Keratinocyte (primary cell): Measurements from ENCODE around the gene CARD6. TPM values are rescaled to one million over a fixed set of nuclear protein-coding genes. Genes with fewer than 3 reads are reported as not detected.
"Not testable (repeated sequence)": the region's sequence is repeated elsewhere in the genome, so short reads cannot be mapped to it uniquely, and the experiment has no call there.

Source experiments
- DNase-seq: peaks from one replicate; pipeline ENCODE4 v3.0.0-alpha.2; 2011; ENCODE audit warnings: low read depth, missing footprints, low spot score
- FAIRE-seq: peaks from 2 replicates; lab custom pipeline; 2011; peaks lifted over from hg19 to GRCh38; lab: Jason Lieb, UNC
- H2AFZ ChIP-seq: 2 replicates; pipeline ENCODE4 v1.6.0; 2012; ENCODE audit warnings: low read length, control low read depth, inconsistent platforms; ENCODE audit not compliant: control insufficient read depth
- H3K27ac ChIP-seq: 2 replicates; pipeline ENCODE4 v1.5.1; 2011; ENCODE audit warnings: low read length; ENCODE audit not compliant: control insufficient read depth, insufficient read depth
- H3K27me3 ChIP-seq: 3 replicates; pipeline ENCODE4 v1.6.0; 2011; ENCODE audit warnings: low read length; ENCODE audit not compliant: control insufficient read depth, insufficient read depth; ENCODE audit errors: extremely low read depth
- H3K36me3 ChIP-seq, 2 experiments: 2 replicates in 1 of 2; 3 replicates in 1 of 2; pipeline ENCODE4 v1.5.1; 2011; ENCODE audit warnings: low read length in 2 of 2, mild to moderate bottlenecking in 1 of 2; ENCODE audit not compliant: control insufficient read depth in 2 of 2, insufficient read depth in 2 of 2; ENCODE audit errors: extremely low read depth in 1 of 2
- H3K4me1 ChIP-seq: 3 replicates; pipeline ENCODE4 v1.5.1; 2011; ENCODE audit warnings: low read length; ENCODE audit not compliant: control insufficient read depth, insufficient read depth; ENCODE audit errors: extremely low read depth
- H3K4me2 ChIP-seq: 3 replicates; pipeline ENCODE4 v1.6.0; 2011; ENCODE audit warnings: low read depth, low read length; ENCODE audit not compliant: control insufficient read depth, insufficient read depth; ENCODE audit errors: extremely low read depth
- H3K4me3 ChIP-seq, 3 experiments: fragments of 200-600 bp in 1 of 3; sonication (generic) in 1 of 3; 2 replicates in 2 of 3; 3 replicates in 1 of 3; pipeline ENCODE4 v1.5.1; 2011 to 2016; ENCODE audit warnings: low read length in 3 of 3, mild to moderate bottlenecking in 3 of 3, control low read depth in 2 of 3, inconsistent platforms in 1 of 3, low read depth in 1 of 3, mixed read lengths in 1 of 3, mixed run types in 1 of 3, moderate library complexity in 1 of 3; ENCODE audit not compliant: control insufficient read depth in 2 of 3, insufficient read depth in 2 of 3; ENCODE audit errors: extremely low read depth in 1 of 3
- H3K79me2 ChIP-seq: 2 replicates; pipeline ENCODE4 v1.6.0; 2012; ENCODE audit warnings: low read length; ENCODE audit not compliant: control insufficient read depth, insufficient read depth
- H3K9ac ChIP-seq: 3 replicates; pipeline ENCODE4 v1.6.0; 2011; ENCODE audit warnings: low read length; ENCODE audit not compliant: control insufficient read depth, insufficient read depth; ENCODE audit errors: extremely low read depth
- H3K9me1 ChIP-seq: 3 replicates; pipeline ENCODE4 v1.6.0; 2011; ENCODE audit warnings: low read length; ENCODE audit not compliant: control insufficient read depth, insufficient read depth; ENCODE audit errors: extremely low read depth
- H3K9me3 ChIP-seq: 2 replicates; pipeline ENCODE4 v1.5.1; 2012; ENCODE audit warnings: low read depth, low read length; ENCODE audit not compliant: control insufficient read depth
- H4K20me1 ChIP-seq: 3 replicates; pipeline ENCODE4 v1.6.0; 2011; ENCODE audit warnings: low read length; ENCODE audit not compliant: control insufficient read depth, insufficient read depth; ENCODE audit errors: extremely low read depth
- CTCF ChIP-seq, 3 experiments: IDR thresholded peaks in 1 of 3; conservative IDR thresholded peaks in 1 of 3; optimal IDR thresholded peaks in 1 of 3; 2 replicates in 2 of 3; 3 replicates in 1 of 3; pipeline versions ENCODE3 to v1.5.1; 2011; ENCODE audit warnings: low read length in 3 of 3, mild to moderate bottlenecking in 3 of 3, moderate library complexity in 2 of 3, control low read depth in 1 of 3, inconsistent platforms in 1 of 3; ENCODE audit not compliant: insufficient read depth in 2 of 3; ENCODE audit errors: extremely low read depth in 1 of 3
- EZH2 ChIP-seq: IDR thresholded peaks from one replicate; pipeline ENCODE4 v1.6.1; 2012; ENCODE audit warnings: inconsistent platforms, mild to moderate bottlenecking, low read length, moderate library complexity
- dilution Hi-C: fragments of 300-500 bp; cut with MboI; formaldehyde crosslinking; loops from one replicate; pipeline ENCODE4 v1.7.0; 2020; ENCODE audit warnings: low sequenced_read_pairs; ENCODE audit not compliant: extremely low pct_ligation_motif_present
- polyA plus RNA-seq, 5 experiments: library from polyadenylated mRNA; depleted of rRNA in 3 of 5; stranded (reverse) in 3 of 5; stranded (forward) in 1 of 5; unstranded in 1 of 5; fragments of >200 nt; gene quantifications; 1 replicate in 1 of 5; 2 replicates in 3 of 5; 3 replicates in 1 of 5; pipeline versions ENCODE4 v1.2.1 to v1.2.3, GENCODE V29; 2011 to 2012; ENCODE audit warnings: missing spikeins in 2 of 5, low read depth in 1 of 5, low replicate concordance in 1 of 5

The CARD6 gene
- polyA plus RNA-seq, 1 donor (not counting 4 experiments of a cell fraction or from before 2014, with no cell fraction given), result 4.4 TPM

DNA sequence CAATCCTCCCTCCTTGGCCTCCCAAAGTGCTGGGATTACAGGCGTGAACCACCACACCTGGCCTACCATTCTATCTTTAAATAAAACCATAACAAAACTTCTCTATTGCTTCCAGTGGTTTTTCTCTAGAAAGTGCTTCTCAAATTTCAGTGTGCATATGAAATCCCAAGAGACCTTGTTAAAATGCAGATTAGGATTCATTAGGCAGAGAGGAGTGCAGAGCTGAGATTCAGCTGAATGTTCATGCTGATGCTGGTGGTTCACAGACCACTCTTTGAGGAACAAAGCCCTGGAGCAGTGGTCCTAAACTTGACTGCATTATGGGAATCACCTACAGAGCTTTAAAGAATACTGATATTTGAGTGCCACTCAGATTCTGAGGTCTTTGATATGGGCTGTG is 28.2 kb downstream of the CARD6 start:
- Histone ChIP-seq H3K4me3 (no peak overlapping the region), H3K4me1 (no peaks in the 10 kb centered on the region), H3K9ac (no peak overlapping the region), H4K20me1 (no peaks in the 10 kb centered on the region), H3K4me2 (no peak overlapping the region), H3K79me2 (no peaks in the 10 kb centered on the region), H3K9me3 (no peaks in the 10 kb centered on the region), H3K27me3 (no peaks in the 10 kb centered on the region), H3K9me1 (no peaks in the 10 kb centered on the region), H2AFZ (no peak overlapping the region), H3K36me3 (no peaks in the 10 kb centered on the region), H3K27ac (no peak overlapping the region)
- dilution Hi-C loops, result no loop called here
- no peak for DNase-seq
- TF ChIP-seq EZH2 (no peak), CTCF (optimal IDR thresholded peaks at IDR 0.05 in 1 of 3, IDR thresholded peaks at IDR 0.05 in 1 of 3, conservative IDR thresholded peaks at IDR 0.05 in 1 of 3; ENCODE audit: extremely low read depth in 1 of 3, insufficient read depth in 2 of 3, low read length in 3 of 3) (no peak)
- no peak for FAIRE-seq

DNA sequence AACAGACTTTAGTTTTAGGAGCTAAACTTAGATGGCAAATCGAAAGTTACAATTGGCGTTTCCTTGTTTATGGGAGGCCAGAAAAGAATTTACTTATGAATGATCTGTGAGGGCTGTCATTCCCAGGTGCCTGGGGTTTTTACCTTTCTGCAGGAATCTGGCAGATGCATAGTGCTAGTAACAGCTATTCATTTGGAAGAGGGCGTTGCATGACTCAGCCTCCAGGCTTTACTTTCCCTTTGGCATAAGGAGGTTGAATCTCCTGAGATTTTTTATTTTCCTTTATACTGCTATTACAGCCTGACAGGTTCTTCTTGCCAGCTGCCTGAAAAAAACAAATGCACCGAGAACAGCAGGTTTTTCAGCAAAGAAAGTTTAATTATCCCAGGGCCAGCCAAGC is 30.0 kb downstream of the CARD6 start:
- no peaks in the 10 kb centered on the region for H4K20me1 ChIP-seq
- DNase-seq (no peak), FAIRE-seq (no peak)
- H3K27me3 ChIP-seq, result no peaks in the 10 kb centered on the region
- TF ChIP-seq EZH2 (no peak), CTCF (optimal IDR thresholded peaks at IDR 0.05 in 1 of 3, IDR thresholded peaks at IDR 0.05 in 1 of 3, conservative IDR thresholded peaks at IDR 0.05 in 1 of 3; ENCODE audit: extremely low read depth in 1 of 3, insufficient read depth in 2 of 3, low read length in 3 of 3) (no peak)
- H3K9me1 ChIP-seq, result no peaks in the 10 kb centered on the region
- H3K4me1 ChIP-seq, result no peaks in the 10 kb centered on the region
- no peaks in the 10 kb centered on the region for H3K36me3 ChIP-seq
- no peaks in the 10 kb centered on the region for H3K9me3 ChIP-seq
- H3K9ac ChIP-seq, result no peak overlapping the region
- no peak overlapping the region for H3K27ac ChIP-seq
- H3K79me2 ChIP-seq, result no peaks in the 10 kb centered on the region
- H2AFZ ChIP-seq, result no peak overlapping the region
- peak overlapping the region in 1 of 3 experiments; percentile 30 for H3K4me3 ChIP-seq
- H3K4me2 ChIP-seq, result peak overlapping the region; percentile 57
- dilution Hi-C loops, result no loop called here

DNA sequence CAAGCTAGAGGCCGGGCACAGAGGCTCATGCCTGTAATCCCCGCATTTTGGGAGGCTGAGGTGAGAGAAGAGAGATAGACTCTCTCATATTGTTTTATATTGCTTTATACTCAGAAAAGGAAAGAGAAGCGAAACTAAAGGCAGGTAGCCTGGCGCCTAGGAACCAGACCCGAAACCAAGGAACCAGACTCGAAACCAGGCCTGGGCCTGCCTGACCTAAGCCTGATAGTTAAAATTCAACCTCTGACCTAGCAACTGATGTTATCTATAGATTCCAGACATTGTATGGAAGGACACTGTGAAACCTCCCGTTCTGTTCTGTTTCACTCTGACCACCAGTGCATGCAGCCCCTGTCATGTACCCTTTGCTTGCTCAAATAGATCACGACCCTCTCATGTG is 31.1 kb downstream of the CARD6 start:
- H3K79me2 ChIP-seq, H3K4me2 ChIP-seq, H4K20me1 ChIP-seq, H3K36me3 ChIP-seq, FAIRE-seq, H2AFZ ChIP-seq, H3K9me3 ChIP-seq, H3K4me3 ChIP-seq, dilution Hi-C loops, H3K27me3 ChIP-seq, H3K9ac ChIP-seq, DNase-seq, H3K27ac ChIP-seq, H3K9me1 ChIP-seq, H3K4me1 ChIP-seq: not testable (repeated sequence)
